GM12873 (cell line): Measurements from ENCODE around the gene SCNN1B.

Experiments used
- TF ChIP-seq, protein P1 (sequence below): IDR thresholded peaks from 2 replicates; pipeline ENCODE4 v1.5.1; 2012; ENCODE audit warnings: low read depth, mild to moderate bottlenecking, moderate library complexity, low read length, control low read depth; ENCODE audit not compliant: insufficient read depth; ENCODE audit errors: missing control alignments

Gene SCNN1B

DNA sequence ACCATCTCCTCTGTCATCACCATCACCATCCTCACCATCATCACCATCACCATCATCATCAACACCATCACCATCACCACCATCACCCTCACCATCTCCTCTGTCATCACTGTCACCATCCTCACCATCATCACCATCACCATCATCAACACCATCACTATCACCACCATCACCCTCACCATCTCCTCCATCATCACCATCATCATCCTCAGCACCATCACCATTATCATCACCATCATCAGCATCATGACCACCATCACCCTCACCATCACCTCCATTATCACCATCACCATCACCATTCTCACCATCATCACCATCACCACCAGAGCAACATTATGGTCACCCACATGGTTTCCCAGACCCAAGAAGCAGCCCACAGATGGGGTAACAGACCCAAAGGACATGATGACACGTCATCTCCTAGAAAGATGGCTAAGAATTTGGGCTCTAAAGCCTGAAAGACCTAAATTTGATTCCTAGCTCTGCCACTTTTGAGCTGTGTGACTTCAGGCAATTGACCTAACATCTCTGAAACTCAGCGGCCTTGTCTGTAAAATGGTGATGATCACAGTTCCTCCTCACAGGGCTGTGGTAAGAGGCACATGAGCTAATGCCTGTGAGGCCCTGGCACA, 14.6 kb downstream of the SCNN1B start:
- TF ChIP-seq, protein P1, sequence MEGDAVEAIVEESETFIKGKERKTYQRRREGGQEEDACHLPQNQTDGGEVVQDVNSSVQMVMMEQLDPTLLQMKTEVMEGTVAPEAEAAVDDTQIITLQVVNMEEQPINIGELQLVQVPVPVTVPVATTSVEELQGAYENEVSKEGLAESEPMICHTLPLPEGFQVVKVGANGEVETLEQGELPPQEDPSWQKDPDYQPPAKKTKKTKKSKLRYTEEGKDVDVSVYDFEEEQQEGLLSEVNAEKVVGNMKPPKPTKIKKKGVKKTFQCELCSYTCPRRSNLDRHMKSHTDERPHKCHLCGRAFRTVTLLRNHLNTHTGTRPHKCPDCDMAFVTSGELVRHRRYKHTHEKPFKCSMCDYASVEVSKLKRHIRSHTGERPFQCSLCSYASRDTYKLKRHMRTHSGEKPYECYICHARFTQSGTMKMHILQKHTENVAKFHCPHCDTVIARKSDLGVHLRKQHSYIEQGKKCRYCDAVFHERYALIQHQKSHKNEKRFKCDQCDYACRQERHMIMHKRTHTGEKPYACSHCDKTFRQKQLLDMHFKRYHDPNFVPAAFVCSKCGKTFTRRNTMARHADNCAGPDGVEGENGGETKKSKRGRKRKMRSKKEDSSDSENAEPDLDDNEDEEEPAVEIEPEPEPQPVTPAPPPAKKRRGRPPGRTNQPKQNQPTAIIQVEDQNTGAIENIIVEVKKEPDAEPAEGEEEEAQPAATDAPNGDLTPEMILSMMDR, result no peak

DNA sequence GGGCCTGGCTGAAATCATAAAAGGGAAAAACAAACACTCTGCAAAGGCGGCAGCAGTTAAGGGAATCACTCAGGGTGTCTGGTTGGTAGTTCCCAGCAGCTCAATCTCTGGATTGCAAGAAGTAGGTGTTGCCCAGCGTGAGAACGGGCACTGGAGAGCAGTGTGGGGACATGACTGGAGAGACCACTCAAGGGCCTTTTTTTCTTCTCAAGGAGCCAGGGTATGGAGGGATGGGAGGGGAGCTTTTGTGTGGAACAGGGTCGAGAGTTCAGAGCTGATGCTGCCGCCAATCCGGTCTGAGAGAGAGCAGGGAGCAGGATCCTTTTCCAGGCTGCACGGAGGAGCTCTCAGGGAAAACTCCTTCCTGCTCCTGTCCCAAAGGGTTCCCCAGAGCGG, 15.2 kb downstream of the SCNN1B start:
- TF ChIP-seq, protein P1, result no peak

DNA sequence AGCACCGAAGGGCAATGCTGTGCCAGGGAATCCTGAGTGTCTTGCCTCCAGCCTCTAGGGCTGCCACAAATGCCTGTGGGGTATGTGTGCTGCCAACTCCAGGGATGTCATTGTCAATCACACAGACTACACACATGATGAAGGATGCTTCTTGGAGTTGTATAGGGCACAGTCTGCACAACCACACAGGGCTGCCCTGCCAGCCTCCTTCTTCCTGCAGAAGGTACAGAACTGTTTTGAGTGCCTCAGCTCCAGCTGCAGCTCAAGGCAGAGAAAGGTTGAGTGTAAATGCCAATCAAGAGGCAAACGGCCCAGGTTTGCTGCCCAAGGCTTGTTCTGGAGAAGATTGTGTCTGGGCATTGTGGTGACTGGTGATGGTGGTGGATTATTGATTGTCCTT, 15.6 kb downstream of the SCNN1B start:
- TF ChIP-seq, protein P1, result no peak

DNA sequence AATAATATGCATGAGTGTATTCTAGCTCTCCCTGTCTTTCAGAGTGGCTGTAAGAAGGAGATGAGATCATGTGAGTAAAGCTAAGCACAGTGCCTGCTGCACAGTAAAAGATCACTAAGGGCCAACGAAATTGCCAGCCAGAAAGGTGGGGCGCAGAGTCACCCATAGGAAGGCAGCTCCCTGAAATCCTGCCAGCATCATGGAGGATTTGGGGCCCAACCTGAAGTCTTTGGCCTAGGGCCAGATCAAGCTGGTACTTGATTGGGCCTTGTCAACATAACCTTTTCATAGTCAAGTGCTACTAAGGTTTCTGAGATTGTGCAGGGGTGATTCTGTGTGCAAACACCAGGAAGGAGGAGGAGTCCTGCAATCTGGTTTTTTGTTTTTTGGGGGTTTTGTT, 16.5 kb downstream of the SCNN1B start:
- TF ChIP-seq, protein P1, result no peak

DNA sequence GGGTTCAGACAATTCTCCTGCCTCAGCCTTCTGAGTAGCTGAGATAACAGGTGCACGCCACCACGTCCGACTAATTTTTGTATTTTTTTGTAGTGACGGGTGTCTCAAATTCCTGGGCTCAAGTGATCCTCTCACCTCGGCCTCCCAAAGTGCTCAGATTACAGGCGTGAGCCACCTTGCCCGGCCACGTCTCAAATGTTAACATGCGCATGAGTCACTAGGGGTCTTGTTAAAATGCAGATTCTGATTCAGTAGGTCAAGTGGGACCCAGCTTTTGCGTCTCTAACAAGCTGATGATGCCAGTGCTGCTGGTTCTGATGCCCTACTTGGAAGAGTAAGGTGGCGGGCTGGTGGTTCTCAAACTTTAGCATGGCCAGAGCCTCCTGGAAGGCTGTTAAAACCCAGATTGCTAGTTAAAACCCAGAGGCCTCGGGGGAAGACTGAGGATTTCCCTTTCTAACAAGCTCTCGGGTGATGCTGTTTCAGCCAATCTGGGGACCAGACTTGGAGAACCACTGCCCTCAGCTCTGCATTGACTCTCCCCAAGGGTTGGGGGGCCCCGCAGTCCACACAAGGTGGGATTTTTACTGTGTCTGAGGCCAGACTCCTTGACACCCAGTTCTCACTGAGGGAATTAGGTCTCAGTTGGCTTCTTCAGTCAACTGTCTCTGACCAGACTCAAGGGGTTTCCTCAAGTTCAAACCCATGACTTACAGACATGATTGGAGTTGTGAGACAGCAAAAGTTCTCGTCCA, 17.9 kb downstream of the SCNN1B start:
- TF ChIP-seq, protein P1, result no peak

DNA sequence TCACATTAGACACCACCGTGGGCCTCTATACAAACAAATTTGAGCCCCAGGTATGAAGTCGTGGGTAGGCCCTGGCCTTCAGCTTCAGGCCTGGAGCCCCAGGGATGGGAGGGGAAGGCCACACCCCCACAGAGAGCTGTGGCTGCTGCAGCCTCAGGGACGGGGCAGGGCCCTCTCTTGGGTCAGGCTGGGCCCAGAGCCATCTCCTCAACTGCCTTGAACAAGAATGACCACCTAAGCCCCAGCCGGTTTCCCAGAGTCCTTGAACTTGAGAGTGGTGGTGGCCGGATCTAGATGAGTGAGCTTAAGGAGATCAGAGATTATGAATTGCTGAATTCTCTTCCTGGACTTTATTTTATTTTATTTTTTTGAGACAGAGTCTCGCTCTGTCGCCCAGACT, 18.6 kb downstream of the SCNN1B start:
- TF ChIP-seq, protein P1, result no peak

DNA sequence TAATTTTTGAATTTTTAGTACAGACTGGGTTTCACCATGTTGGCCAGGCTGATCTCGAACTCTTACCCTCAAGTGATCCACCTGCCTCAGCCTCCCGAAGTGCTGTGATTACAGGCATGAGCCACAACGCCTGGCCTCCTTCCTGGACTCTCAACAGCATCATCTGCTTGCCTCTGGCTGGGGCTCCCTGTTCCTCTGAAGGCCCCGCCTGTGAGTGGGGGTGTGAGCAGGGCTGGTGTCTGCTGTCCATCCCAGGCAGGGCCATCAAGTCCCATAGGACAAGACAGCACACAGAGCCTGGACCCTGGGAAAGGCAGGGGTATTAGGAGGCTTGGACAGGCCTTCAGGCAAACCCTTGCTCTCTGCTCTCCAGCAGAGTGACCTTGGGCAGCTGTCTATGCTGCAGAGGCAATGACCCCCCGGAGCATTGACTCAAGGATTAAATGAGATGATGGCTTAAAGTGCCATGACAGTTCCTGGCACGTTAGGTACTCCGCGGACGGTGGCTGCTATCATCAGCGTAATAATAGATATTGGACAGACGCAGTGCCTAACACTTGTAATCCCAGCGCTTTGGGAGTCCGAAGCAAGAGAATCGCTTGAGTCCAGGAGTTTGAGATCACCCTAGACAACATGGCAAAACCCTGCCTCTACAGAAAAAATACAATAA, 19.2 kb downstream of the SCNN1B start:
- TF ChIP-seq, protein P1, result no peak
